Ovary (tissue), 9 donors: ENCODE measurements around the gene NOL11. TPM values are rescaled to one million over a fixed set of nuclear protein-coding genes. Genes with fewer than 3 reads are reported as not detected.
A peak's percentile ranks its signal among the peaks of the same experiment; 100 is the strongest.

Experiments
- polyA plus RNA-seq, 2 donors: library from polyadenylated mRNA; stranded (reverse); fragments of 200-250 nt in 1 of 2; fragments of 350-450 nt in 1 of 2; fragmentation: Illumina TruSeq in 1 of 2; extraction: RNeasy Lipid Tissue Mini Kit (QIAGEN cat#74804) in 1 of 2; gene quantifications; one replicate each; pipeline ENCODE4 v1.2.3, GENCODE V29; 2013 to 2014
- small RNA-seq: library from RNA; depleted of rRNA; stranded (forward); fragments of <200 nt; gene quantifications from one replicate; pipeline ENCODE3, GENCODE V24; 2016
- total RNA-seq, 7 donors: library from RNA; depleted of rRNA in 2 of 7; stranded (reverse); fragments of >200 nt in 2 of 7; fragmentation: NEBNext Ultra II Directional in 3 of 7; extraction: Animal tissue kit (Norgen Biotek cat#: 25700) in 3 of 7; gene quantifications; one replicate each; pipeline versions ENCODE4 v1.1.0 to v1.2.4, GENCODE V29; 2016 to 2023
- donor health status: DM: no; HTN: no; CAD: no; lungs with moderate emphysema.
- donor health status: DM: no; HTN: no; CAD: no.
- donor health status: Bipolar disorder and iron deficiency.
- donor health status: DM: yes; HTN: yes; CAD: no.
- donor health status: DM: no; HTN: no; CAD: no.
- donor health status: DM: yes; HTN: yes; CAD: no.

NOL11 gene
- total and polyA plus RNA-seq, 9 donors = 21.0 to 56.3 (median 32.2) TPM

Small RNAs within 50 kb of the gene (small RNA-seq; reads per million reads assigned to genes)
- 1.2 reads per million, percentile 63 among the genes with 10 or more reads in this experiment for gene SNORA38B

Other genes with a start within 250 kb of the NOL11 start
- 100 to 1,000 TPM in 3 of 7 donors, 10 to 100 TPM in 4; 58.9 to 120 (median 93.8) TPM for gene BPTF, start 107.6 kb downstream of the NOL11 start, total RNA-seq
- 10 to 100 TPM; 28.5 to 42.9 TPM for gene BPTF, start 107.6 kb downstream of the NOL11 start, polyA plus RNA-seq